Stimulated activated effector memory CD8-positive, alpha-beta T cell treated with anti-CD3 and anti-CD28 coated beads, Interleukin-12 subunit alpha, Interleukin-12 subunit beta, amount 100 ng/mL, for 72 hours (primary cell): ENCODE data around the gene KISS1.

ENCODE experiments used
- ATAC-seq: fragments of 150-1000 bp; cut with Tn5 transposase; 2 replicates; pipeline ENCODE4 v1.10.0; 2021
- DNase-seq, 2 donors: peaks; one replicate each; pipeline ENCODE4 v3.0.0; 2021 to 2022; ENCODE audit warnings: low spot score in 2 of 2
- H3K27ac Mint-ChIP-seq: one replicate; pipeline ENCODE4 v1.8.0; 2022; ENCODE audit warnings: mild to moderate bottlenecking, mixed read lengths
- H3K36me3 Mint-ChIP-seq: one replicate; pipeline ENCODE4 v1.8.0; 2022; ENCODE audit warnings: mild to moderate bottlenecking, mixed read lengths
- H3K4me1 Mint-ChIP-seq: one replicate; pipeline ENCODE4 v1.8.0; 2022; ENCODE audit warnings: mixed read lengths
- H3K4me3 Mint-ChIP-seq: one replicate; pipeline ENCODE4 v1.8.0; 2022; ENCODE audit warnings: mild to moderate bottlenecking, mixed read lengths
- H3K9me3 Mint-ChIP-seq: one replicate; pipeline ENCODE4 v1.8.0; 2022; ENCODE audit warnings: mixed read lengths

The KISS1 gene

GRCh38 chr1:204161609-204162493 is 34.4 kb downstream of the KISS1 start:
- Mint-ChIP-seq H3K27ac (no peak overlapping the region), H3K36me3 (no peaks in the 10 kb centered on the region), H3K4me1 (peaks cover 8% of the 10 kb centered on the region), H3K4me3 (no peak overlapping the region), H3K9me3 (no peaks in the 10 kb centered on the region)
- ATAC-seq (no peak), DNase-seq (no peak)

GRCh38 chr1:204157962-204158361 is 38.3 kb downstream of the KISS1 start:
- Mint-ChIP-seq H3K36me3 (no peaks in the 10 kb centered on the region), H3K9me3 (no peaks in the 10 kb centered on the region), H3K4me3 (no peak overlapping the region), H3K4me1 (peaks cover 8% of the 10 kb centered on the region), H3K27ac (no peak overlapping the region)
- ATAC-seq (no peak), DNase-seq (no peak)

GRCh38 chr1:204155881-204156280 is 40.4 kb downstream of the KISS1 start:
- Mint-ChIP-seq H3K27ac (no peak overlapping the region), H3K4me1 (peaks cover 14% of the 10 kb centered on the region), H3K36me3 (no peaks in the 10 kb centered on the region), H3K4me3 (no peak overlapping the region), H3K9me3 (no peaks in the 10 kb centered on the region)
- no peak for DNase-seq
- ATAC-seq: no peak

DNA sequence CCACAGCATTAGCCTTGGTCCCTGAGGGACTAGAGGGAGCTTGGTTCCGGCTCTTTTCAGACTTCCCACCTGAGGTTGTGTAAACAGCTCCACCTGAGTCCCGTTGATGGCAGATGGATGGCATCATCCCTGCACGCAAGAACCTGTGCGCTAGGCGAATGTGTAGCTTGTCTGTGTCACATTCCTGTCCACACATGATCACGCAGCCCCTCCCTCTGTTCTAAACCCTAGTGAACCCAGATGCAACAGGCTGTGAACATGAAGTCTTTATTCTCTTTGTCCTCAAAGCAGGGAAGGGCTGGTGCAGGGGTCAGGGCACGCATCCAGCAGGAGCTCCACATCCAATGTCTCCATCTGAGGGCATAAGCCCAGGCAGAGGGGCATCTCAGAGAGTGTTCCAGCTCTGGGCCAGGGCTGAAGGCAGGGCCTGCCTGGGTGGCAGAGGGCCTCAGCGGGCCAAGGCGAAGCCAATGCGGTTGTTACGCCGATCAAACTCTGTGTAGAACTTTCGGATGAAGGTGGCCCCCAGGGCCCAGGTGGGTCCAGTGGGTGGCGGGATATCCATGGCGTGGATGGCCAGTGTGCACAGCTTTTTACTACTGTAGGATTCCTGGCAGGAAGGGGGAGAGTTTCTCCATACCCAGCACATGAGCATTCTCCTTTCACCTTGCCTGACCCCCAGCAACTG is 41.6 kb downstream of the KISS1 start:
- no peak overlapping the region for H3K4me3 Mint-ChIP-seq
- H3K27ac Mint-ChIP-seq: no peak overlapping the region
- H3K36me3 Mint-ChIP-seq: peaks cover 5% of the 10 kb centered on the region
- peaks cover 14% of the 10 kb centered on the region for H3K4me1 Mint-ChIP-seq
- H3K9me3 Mint-ChIP-seq: no peaks in the 10 kb centered on the region
- no peak for ATAC-seq
- no peak for DNase-seq

GRCh38 chr1:204153667-204154066 is 42.6 kb downstream of the KISS1 start:
- Mint-ChIP-seq H3K4me3 (no peak overlapping the region), H3K9me3 (no peaks in the 10 kb centered on the region), H3K4me1 (peaks cover 14% of the 10 kb centered on the region), H3K27ac (no peak overlapping the region), H3K36me3 (peaks cover 5% of the 10 kb centered on the region)
- DNase-seq (no peak), ATAC-seq (no peak)

DNA sequence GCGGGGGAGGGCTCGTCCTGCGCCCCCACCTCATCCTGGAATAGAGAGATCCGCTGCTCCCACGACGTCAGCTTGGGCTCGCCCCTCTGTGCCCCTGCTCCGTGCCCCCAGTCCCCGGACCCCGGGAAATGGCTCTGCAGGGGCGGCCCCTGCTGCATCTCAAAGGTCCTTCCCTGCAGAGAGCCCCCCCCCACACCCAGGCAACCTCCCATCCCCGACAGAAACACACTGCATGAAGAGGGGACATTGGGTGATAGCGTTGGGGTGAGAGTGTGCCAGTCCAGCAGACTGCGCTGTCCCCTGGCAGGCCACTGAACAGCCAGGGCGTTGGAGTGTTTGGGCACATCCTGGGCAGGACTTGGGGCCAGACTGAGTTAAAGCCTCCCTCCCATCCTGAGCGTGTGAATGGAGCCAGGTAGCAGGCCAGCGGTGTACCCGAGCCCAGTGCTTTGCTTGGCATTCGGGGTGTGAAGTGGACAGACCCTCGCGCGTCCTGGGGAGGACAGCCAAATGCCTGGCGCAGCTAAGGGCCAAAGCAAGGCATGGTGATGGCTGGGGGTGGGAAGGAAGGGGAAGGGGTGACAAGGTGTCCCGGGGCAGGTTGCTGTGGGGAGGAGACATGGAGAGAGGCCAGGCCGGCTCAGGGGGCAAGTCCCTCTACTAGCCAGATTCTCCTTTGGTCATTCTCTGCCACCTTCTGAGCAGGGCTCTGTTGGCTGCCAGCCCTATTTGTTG is 43.8 kb downstream of the KISS1 start:
- no peak for ATAC-seq
- Mint-ChIP-seq H3K9me3 (no peaks in the 10 kb centered on the region), H3K27ac (no peak overlapping the region)

GRCh38 chr1:204151552-204152309 is 44.6 kb downstream of the KISS1 start, which contains the start of gene ETNK2:
ETNK2 (minus strand) TSS chr1:204152044; CDS start chr1:204151852, 192 bp downstream.
- Mint-ChIP-seq H3K27ac (no peak within 1 kb of the TSS), H3K4me3 (peak within 1 kb of the TSS; percentile 63), H3K9me3 (no peaks in the 10 kb centered on the region), H3K4me1 (peaks cover 6% of the 10 kb centered on the region), H3K36me3 (peaks cover 5% of the 10 kb centered on the region)
- peak; percentile 49 to 71 for DNase-seq
- ATAC-seq: peak; percentile 68

More for the DNA sequence above, 43.8 kb downstream of the KISS1 start:
- H3K36me3 Mint-ChIP-seq: peaks cover 5% of the 10 kb centered on the region
- H3K4me3 Mint-ChIP-seq: peak overlapping the region; percentile 63
- peaks cover 6% of the 10 kb centered on the region for H3K4me1 Mint-ChIP-seq
- no peak for DNase-seq

DNA sequence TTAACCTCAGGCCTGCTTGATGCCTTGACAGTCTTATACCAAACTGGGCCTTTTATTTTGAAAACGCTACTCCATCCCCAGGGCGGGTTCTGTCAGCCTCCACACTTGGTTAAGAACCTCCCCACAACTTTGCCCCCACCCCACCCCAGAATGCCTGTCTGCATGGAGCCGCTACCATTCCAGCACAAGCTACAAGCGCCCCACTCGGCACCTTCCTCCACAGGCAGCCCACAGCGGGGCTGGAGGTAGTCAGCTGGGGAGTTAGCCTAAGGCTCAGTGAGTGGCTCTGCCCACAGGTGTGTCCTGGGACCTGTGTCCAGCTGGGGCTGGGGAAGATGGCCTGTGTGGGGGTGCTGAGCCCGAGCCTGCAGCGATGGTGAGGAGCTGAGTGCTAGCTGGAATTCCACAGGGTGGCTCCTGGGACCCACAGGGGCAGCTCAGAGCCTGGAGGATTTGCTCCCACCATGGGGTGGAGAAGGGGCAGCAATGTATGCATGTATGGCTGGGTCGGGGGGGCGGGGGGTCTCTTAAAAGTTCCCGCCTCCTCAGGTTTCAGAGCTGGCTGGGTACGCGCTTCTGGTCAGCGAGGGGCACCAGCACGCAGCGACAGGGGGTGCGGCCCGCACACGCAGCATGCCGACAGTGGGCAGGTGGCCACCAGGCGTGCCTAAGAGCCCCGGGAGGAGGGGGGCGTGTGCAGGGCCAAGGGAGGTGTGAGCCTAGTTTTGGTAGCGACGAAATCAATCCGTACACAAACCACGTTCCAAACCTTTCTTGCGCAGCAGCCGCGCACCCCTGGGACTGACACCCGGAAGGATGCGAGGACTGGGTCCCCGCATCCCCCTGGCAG is 45.4 kb downstream of the KISS1 start:
- Mint-ChIP-seq H3K27ac (no peak overlapping the region), H3K4me1 (peaks cover 6% of the 10 kb centered on the region), H3K4me3 (peak overlapping the region; percentile 63), H3K9me3 (no peaks in the 10 kb centered on the region), H3K36me3 (peaks cover 5% of the 10 kb centered on the region)
- ATAC-seq: peak; percentile 4
- no peak for DNase-seq

GRCh38 chr1:204149635-204150565 is 46.4 kb downstream of the KISS1 start:
- Mint-ChIP-seq H3K36me3 (peaks cover 5% of the 10 kb centered on the region), H3K27ac (no peak overlapping the region), H3K4me1 (peaks cover 6% of the 10 kb centered on the region), H3K4me3 (peak overlapping the region; percentile 63), H3K9me3 (no peaks in the 10 kb centered on the region)
- DNase-seq: no peak
- no peak for ATAC-seq

DNA sequence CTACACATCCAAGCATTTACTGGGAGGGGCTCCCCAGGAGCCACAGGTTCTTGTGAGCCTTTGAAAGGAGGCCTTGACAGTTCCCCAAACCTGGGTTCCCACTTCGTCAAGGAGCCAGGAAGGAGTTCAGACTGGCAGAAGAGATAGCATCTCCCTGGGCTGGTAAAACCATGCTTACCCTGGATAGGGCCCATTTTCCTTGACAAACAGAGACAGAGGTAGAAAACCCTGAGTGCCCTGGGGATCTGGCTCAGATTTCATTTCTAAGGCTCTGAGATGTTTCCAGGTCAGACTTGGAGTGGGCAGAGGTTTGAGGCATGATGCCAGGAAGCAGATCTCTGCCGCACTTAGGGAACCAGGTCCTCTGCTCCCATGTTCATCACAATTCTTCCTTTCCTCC is 47.2 kb downstream of the KISS1 start:
- DNase-seq (no peak), ATAC-seq (no peak)
- no peak overlapping the region for H3K4me3 Mint-ChIP-seq
- no peaks in the 10 kb centered on the region for H3K9me3 Mint-ChIP-seq
- peaks cover 6% of the 10 kb centered on the region for H3K4me1 Mint-ChIP-seq
- no peak overlapping the region for H3K27ac Mint-ChIP-seq
- H3K36me3 Mint-ChIP-seq: peaks cover 5% of the 10 kb centered on the region

GRCh38 chr1:204147406-204148383 is 48.6 kb downstream of the KISS1 start:
- peaks cover 5% of the 10 kb centered on the region for H3K4me1 Mint-ChIP-seq
- no peak for ATAC-seq
- no peak overlapping the region for H3K27ac Mint-ChIP-seq
- peaks cover 5% of the 10 kb centered on the region for H3K36me3 Mint-ChIP-seq
- H3K4me3 Mint-ChIP-seq: no peak overlapping the region
- no peak for DNase-seq
- no peaks in the 10 kb centered on the region for H3K9me3 Mint-ChIP-seq

- no peak overlapping the region for H3K4me3 Mint-ChIP-seq
- H3K27ac Mint-ChIP-seq: no peak overlapping the region
- no peaks in the 10 kb centered on the region for H3K4me1 Mint-ChIP-seq
Measured at GRCh38 chr1:204146965-204147364, 49.3 kb downstream of the KISS1 start.

More at GRCh38 chr1:204146965-204147364, 49.3 kb downstream of the KISS1 start:
- no peak for DNase-seq
- Mint-ChIP-seq H3K36me3 (peaks cover 5% of the 10 kb centered on the region), H3K9me3 (no peaks in the 10 kb centered on the region)
- ATAC-seq: no peak
